ENCODE data around the gene PRKAG1.

GRCh38 chr12:49059045-49059298 lies 40.4 kb upstream of the PRKAG1 start:
- TF ChIP-seq CTCF (IDR thresholded peaks at IDR 0.05) (no peak), REST (IDR thresholded peaks at IDR 0.05; ENCODE audit: insufficient read depth in 1 of 2, low read depth in 2 of 2, low read length in 1 of 2) (no peak), POLR2AphosphoS5 (IDR thresholded peaks at IDR 0.05; ENCODE audit: low read depth, low read length) (no peak)

Measured in Panc1 (cell line).